H9 (cell line): ENCODE results near the gene ATP12A. TPM values are rescaled to one million over a fixed set of nuclear protein-coding genes. Genes with fewer than 3 reads are reported as not detected.

Source experiments
- DNase-seq: peaks from one replicate; pipeline ENCODE4 v3.0.0-alpha.2; 2017
- H2AFZ ChIP-seq: one replicate; pipeline ENCODE4 v1.6.1; 2013; ENCODE audit warnings: mild to moderate bottlenecking, low read length, control low read depth, moderate library complexity
- H2AK5ac ChIP-seq: 2 replicates; pipeline ENCODE4 v1.6.1; 2013; ENCODE audit warnings: low read length, control low read depth, mixed read lengths; ENCODE audit not compliant: insufficient read length
- H2BK120ac ChIP-seq: one replicate; pipeline ENCODE4 v1.6.1; 2013; ENCODE audit warnings: low read depth, mild to moderate bottlenecking, low read length, control low read depth, inconsistent platforms; ENCODE audit not compliant: poor library complexity, severe bottlenecking
- H2BK12ac ChIP-seq: 2 replicates; pipeline ENCODE4 v1.6.1; 2013; ENCODE audit warnings: low read length, control low read depth, mixed read lengths, low read depth; ENCODE audit not compliant: insufficient read length
- H2BK15ac ChIP-seq: 2 replicates; pipeline ENCODE4 v1.6.1; 2013; ENCODE audit warnings: low read depth, low read length, control low read depth
- H2BK20ac ChIP-seq: one replicate; pipeline ENCODE4 v1.6.1; 2013; ENCODE audit warnings: low read depth, mild to moderate bottlenecking, low read length, control low read depth, inconsistent platforms; ENCODE audit not compliant: poor library complexity, severe bottlenecking
- H2BK5ac ChIP-seq: 2 replicates; pipeline ENCODE4 v1.6.1; 2013; ENCODE audit warnings: low read length, control low read depth, mixed read lengths; ENCODE audit not compliant: insufficient read length
- H3K14ac ChIP-seq: 2 replicates; pipeline ENCODE4 v1.6.1; 2013; ENCODE audit warnings: low read length, control low read depth; ENCODE audit not compliant: insufficient read depth
- H3K18ac ChIP-seq: 2 replicates; pipeline ENCODE4 v1.6.1; 2013; ENCODE audit warnings: low read depth, mild to moderate bottlenecking, mixed read lengths, low read length, control low read depth; ENCODE audit not compliant: insufficient read length
- H3K23ac ChIP-seq: 2 replicates; pipeline ENCODE4 v1.6.1; 2013; ENCODE audit warnings: low read length, control low read depth, mixed read lengths, low read depth; ENCODE audit not compliant: insufficient read length
- H3K23me2 ChIP-seq: 2 replicates; pipeline ENCODE4 v1.6.1; 2013; ENCODE audit warnings: low read depth, mild to moderate bottlenecking, mixed read lengths, low read length, control low read depth; ENCODE audit not compliant: insufficient read length, poor library complexity, severe bottlenecking
- H3K27ac ChIP-seq: 2 replicates; pipeline ENCODE4 v1.5.1; 2013; ENCODE audit warnings: low read length, control low read depth, mixed read lengths, low read depth; ENCODE audit not compliant: insufficient read length
- H3K27me3 ChIP-seq: 2 replicates; pipeline ENCODE4 v1.6.1; 2013; ENCODE audit warnings: low read length, control low read depth, inconsistent platforms; ENCODE audit not compliant: insufficient read depth
- H3K4ac ChIP-seq: 2 replicates; pipeline ENCODE4 v1.6.1; 2013; ENCODE audit warnings: low read depth, mild to moderate bottlenecking, control low read depth, inconsistent platforms, low read length, moderate library complexity
- H3K4me1 ChIP-seq: 2 replicates; pipeline ENCODE4 v1.6.1; 2013; ENCODE audit warnings: low read length, control low read depth, inconsistent platforms; ENCODE audit not compliant: insufficient read depth
- H3K4me2 ChIP-seq: 2 replicates; pipeline ENCODE4 v1.6.1; 2013; ENCODE audit warnings: low read length, control low read depth, mixed read lengths; ENCODE audit not compliant: insufficient read length, insufficient read depth
- H3K56ac ChIP-seq: 2 replicates; pipeline ENCODE4 v1.6.1; 2013; ENCODE audit warnings: low read depth, mild to moderate bottlenecking, mixed read lengths, low read length, control low read depth; ENCODE audit not compliant: insufficient read length
- H3K79me1 ChIP-seq: 2 replicates; pipeline ENCODE4 v1.6.1; 2013; ENCODE audit warnings: low read depth, mild to moderate bottlenecking, moderate library complexity, low read length, control low read depth, inconsistent platforms; ENCODE audit not compliant: insufficient read depth, poor library complexity, severe bottlenecking
- H3K79me2 ChIP-seq: 2 replicates; pipeline ENCODE4 v1.6.1; 2013; ENCODE audit warnings: low read length, control low read depth, inconsistent platforms; ENCODE audit not compliant: insufficient read depth
- H3K9ac ChIP-seq: 2 replicates; pipeline ENCODE4 v1.6.1; 2013; ENCODE audit warnings: low read length, control low read depth, mixed read lengths; ENCODE audit not compliant: insufficient read length; ENCODE audit errors: extremely low read depth
- H3K9me3 ChIP-seq: one replicate; pipeline ENCODE4 v1.6.1; 2013; ENCODE audit warnings: low read depth, low read length, inconsistent platforms; ENCODE audit not compliant: control insufficient read depth
- H3T11ph ChIP-seq: one replicate; pipeline ENCODE4 v1.6.1; 2013; ENCODE audit warnings: mild to moderate bottlenecking, low read length, control low read depth, inconsistent platforms
- H4K20me1 ChIP-seq: one replicate; pipeline ENCODE4 v1.6.1; 2013; ENCODE audit not compliant: control insufficient read depth, insufficient read length, insufficient read depth
- H4K5ac ChIP-seq: 2 replicates; pipeline ENCODE4 v1.6.1; 2013; ENCODE audit warnings: low read depth, mild to moderate bottlenecking, mixed read lengths, low read length, control low read depth; ENCODE audit not compliant: insufficient read length
- H4K8ac ChIP-seq: replicated peaks from 2 replicates; pipeline ENCODE4 v1.6.1; 2013; ENCODE audit warnings: low read length, control low read depth, mixed read lengths, low read depth; ENCODE audit not compliant: insufficient read length
- H4K91ac ChIP-seq: 2 replicates; pipeline ENCODE4 v1.6.1; 2013; ENCODE audit warnings: low read depth, mild to moderate bottlenecking, moderate library complexity, mixed read lengths, low read length, control low read depth; ENCODE audit not compliant: insufficient read length
- H3K27ac Mint-ChIP-seq, 3 experiments: 2 replicates in 2 of 3; 3 replicates in 1 of 3; pipeline ENCODE4 v1.8.0; 2020 to 2021; ENCODE audit warnings: mixed read lengths in 3 of 3, mild to moderate bottlenecking in 1 of 3, moderate library complexity in 1 of 3
- H3K27me3 Mint-ChIP-seq: 2 replicates; pipeline ENCODE4 v1.8.0; 2021; ENCODE audit warnings: low read depth, mild to moderate bottlenecking, moderate library complexity, mixed read lengths
- H3K36me3 Mint-ChIP-seq, 3 experiments: 2 replicates in 2 of 3; 3 replicates in 1 of 3; pipeline ENCODE4 v1.8.0; 2020 to 2021; ENCODE audit warnings: low read depth in 3 of 3, mixed read lengths in 3 of 3; ENCODE audit not compliant: insufficient read depth in 1 of 3
- H3K4me1 Mint-ChIP-seq, 2 experiments: 2 replicates each; pipeline ENCODE4 v1.8.0; 2020; ENCODE audit warnings: mixed read lengths in 2 of 2
- H3K4me3 Mint-ChIP-seq, 2 experiments: 2 replicates in 1 of 2; 3 replicates in 1 of 2; pipeline ENCODE4 v1.8.0; 2020 to 2021; ENCODE audit warnings: mild to moderate bottlenecking in 2 of 2, mixed read lengths in 2 of 2, moderate library complexity in 1 of 2
- H3K9me3 Mint-ChIP-seq, 2 experiments: 2 replicates in 1 of 2; 3 replicates in 1 of 2; pipeline ENCODE4 v1.8.0; 2020; ENCODE audit warnings: mild to moderate bottlenecking in 2 of 2, mixed read lengths in 2 of 2, moderate library complexity in 1 of 2
- WGBS: extraction: QIAGEN DNeasy Blood & Tissue Kit; methylation state at CpG from one replicate; pipeline ENCODE4 v1.1.7; 2013; ENCODE audit warnings: missing lambda C conversion rate, low lambda C conversion rate, mixed read lengths; ENCODE audit not compliant: insufficient read length; ENCODE audit errors: extremely low coverage; 5-methylcytosine and 5-hydroxymethylcytosine counted together
- total RNA-seq: library from RNA; stranded (reverse); gene quantifications from 2 replicates; pipeline ENCODE4 v1.2.1, GENCODE V29; 2021
- TF ChIP-seq, protein P1 (sequence below): fragments of 200-600 bp; sonication (generic); conservative IDR thresholded peaks from 3 replicates; pipeline ENCODE4 v1.8.0; 2021; ENCODE audit warnings: antibody characterized with exemption, mild to moderate bottlenecking

Gene ATP12A
- total RNA-seq, 1 experiment from 2014 or later, result 0.94 TPM

DNA sequence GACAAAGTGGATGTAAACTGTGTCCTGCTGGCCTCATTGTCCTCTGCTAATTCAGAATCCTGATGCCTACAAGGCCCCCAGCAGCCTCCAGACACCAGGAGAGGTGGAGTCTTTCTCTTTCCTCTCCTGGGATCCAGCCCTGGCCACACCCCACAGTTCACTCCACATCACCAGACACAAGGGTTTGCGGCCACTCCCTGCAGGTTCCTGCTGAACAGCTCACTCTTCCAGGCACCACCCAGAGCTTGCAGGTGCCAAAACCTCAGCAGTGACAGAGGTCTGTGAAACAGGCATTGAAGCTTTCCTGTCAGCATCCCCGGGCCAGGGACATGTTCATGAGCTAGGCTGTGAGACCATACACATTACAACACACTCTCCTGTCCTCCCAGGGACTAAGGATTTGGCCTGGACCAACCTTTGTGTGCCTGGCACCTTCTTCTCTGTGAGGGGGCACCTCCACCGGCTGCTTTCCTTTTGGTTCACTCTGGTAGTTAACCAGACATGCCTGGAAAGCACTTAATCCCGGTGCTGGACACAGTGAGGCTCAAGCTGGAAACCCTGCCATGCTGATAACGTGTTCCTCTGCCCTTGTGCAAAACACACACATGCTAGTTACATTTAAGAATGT is 11.1 kb upstream of the ATP12A start:
- Histone ChIP-seq H3K18ac (no peak overlapping the region), H4K91ac (no peak overlapping the region), H3K56ac (no peak overlapping the region), H2AK5ac (no peak overlapping the region), H3K4me2 (no peak overlapping the region), H3K4ac (no peak overlapping the region), H3K4me1 (peaks cover 3% of the 10 kb centered on the region; the same call in 1 of the 2 replicates), H2BK20ac (no peak overlapping the region), H3K79me2 (no peaks in the 10 kb centered on the region), H2BK12ac (no peak overlapping the region), H3K9me3 (no peaks in the 10 kb centered on the region), H3K23me2 (no peaks in the 10 kb centered on the region), H4K5ac (no peak overlapping the region), H2BK5ac (no peak overlapping the region), H3K27me3 (no peaks in the 10 kb centered on the region), H2BK120ac (no peak overlapping the region), H3K23ac (no peak overlapping the region), H3K79me1 (no peaks in the 10 kb centered on the region), H2BK15ac (no peak overlapping the region), H3K9ac (no peak overlapping the region), H3K14ac (no peak overlapping the region), H4K20me1 (no peaks in the 10 kb centered on the region), H4K8ac (no peak overlapping the region), H3K27ac (no peak overlapping the region), H2AFZ (no peak overlapping the region), H3T11ph (no peak overlapping the region)
- no peak for DNase-seq
- WGBS, result no CpG with 5 or more reads among the region's 5 CpGs
- Mint-ChIP-seq H3K27ac (no peak overlapping the region), H3K36me3 (no peaks in the 10 kb centered on the region), H3K9me3 (no peaks in the 10 kb centered on the region), H3K27me3 (peaks cover 8% of the 10 kb centered on the region; the same call in 1 of the 2 replicates), H3K4me3 (no peak overlapping the region), H3K4me1 (peaks cover 9 to 10% of the 10 kb centered on the region in 2 experiments)
- TF ChIP-seq, protein P1, sequence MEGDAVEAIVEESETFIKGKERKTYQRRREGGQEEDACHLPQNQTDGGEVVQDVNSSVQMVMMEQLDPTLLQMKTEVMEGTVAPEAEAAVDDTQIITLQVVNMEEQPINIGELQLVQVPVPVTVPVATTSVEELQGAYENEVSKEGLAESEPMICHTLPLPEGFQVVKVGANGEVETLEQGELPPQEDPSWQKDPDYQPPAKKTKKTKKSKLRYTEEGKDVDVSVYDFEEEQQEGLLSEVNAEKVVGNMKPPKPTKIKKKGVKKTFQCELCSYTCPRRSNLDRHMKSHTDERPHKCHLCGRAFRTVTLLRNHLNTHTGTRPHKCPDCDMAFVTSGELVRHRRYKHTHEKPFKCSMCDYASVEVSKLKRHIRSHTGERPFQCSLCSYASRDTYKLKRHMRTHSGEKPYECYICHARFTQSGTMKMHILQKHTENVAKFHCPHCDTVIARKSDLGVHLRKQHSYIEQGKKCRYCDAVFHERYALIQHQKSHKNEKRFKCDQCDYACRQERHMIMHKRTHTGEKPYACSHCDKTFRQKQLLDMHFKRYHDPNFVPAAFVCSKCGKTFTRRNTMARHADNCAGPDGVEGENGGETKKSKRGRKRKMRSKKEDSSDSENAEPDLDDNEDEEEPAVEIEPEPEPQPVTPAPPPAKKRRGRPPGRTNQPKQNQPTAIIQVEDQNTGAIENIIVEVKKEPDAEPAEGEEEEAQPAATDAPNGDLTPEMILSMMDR, result no peak
